ENCODE measurements around the gene PFKL.

The PFKL gene

DNA sequence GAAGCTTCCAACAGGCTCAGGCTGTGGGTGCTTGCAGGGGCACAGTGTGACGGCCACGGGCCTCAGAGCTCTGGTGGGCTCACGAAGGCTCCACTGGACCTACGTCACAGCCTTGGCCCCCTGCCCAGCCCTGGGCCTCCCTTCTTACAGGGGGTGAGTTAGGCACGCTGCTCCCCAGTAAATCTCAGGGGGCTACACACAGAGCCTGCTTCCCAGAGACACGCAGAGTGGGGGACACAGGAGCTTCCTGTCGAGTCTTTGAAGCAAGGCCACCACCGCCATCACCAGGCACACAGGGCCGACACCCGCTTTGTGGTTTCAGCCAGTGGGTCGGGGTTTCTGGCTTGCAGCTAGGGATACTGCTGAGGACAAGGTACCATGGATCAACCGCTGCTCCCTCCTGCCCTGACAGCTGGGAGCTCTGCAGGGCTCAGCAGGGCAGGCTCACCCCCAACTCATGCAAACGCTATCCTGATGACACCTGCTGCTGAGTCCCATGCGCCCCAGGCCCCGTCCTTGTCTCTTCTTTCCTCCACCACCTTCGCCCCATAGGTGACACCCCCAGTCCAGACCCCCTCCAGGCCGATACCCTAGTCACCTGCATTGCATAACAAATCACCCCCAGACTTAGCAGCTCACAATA lies 44.8 kb downstream of the PFKL start:
- TF ChIP-seq CTCF (IDR thresholded peaks at IDR 0.05; ENCODE audit: low read depth, low read length) = no peak
- no peak for DNase-seq (ENCODE audit: extremely low read depth, low read depth)

- no peak for TF ChIP-seq CTCF (IDR thresholded peaks at IDR 0.05; ENCODE audit: low read depth, low read length)
- DNase-seq (ENCODE audit: extremely low read depth, low read depth) = no peak
Measured at GRCh38 chr21:44345495-44345894, 45.6 kb downstream of the PFKL start.

DNA sequence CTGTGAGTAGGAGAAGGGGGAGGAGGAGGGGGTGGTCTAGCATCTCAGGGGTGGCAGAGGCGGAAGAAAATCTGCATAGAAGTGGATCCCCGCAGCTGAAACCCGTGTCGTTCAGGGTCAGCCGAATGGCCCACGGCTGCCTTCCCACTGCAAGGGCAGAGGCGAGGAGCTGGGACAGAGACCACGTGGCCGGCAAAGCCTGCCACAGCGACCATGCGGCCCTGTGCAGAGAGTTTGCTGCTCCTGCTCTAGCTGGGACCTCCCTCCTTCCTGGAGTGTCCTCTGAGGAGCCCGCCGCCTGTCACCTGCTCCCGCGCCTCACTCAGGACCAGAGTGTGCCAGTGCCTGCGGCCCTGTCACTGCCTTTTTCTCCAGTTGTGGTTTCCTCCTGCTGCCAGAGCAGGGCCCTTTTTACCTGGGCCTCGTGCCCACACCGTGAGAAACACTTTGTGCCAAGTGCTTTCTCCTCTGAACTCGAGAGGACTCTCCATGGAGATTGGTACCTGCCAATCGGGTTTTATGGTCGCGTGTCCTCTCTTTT lies 48.1 kb downstream of the PFKL start:
- no peak for DNase-seq (ENCODE audit: extremely low read depth, low read depth)
- no peak for TF ChIP-seq CTCF (IDR thresholded peaks at IDR 0.05; ENCODE audit: low read depth, low read length)

- DNase-seq (ENCODE audit: extremely low read depth, low read depth) = no peak
- TF ChIP-seq CTCF (IDR thresholded peaks at IDR 0.05; ENCODE audit: low read depth, low read length) = no peak
Measured at GRCh38 chr21:44348861-44349260, 49.0 kb downstream of the PFKL start.

DNA sequence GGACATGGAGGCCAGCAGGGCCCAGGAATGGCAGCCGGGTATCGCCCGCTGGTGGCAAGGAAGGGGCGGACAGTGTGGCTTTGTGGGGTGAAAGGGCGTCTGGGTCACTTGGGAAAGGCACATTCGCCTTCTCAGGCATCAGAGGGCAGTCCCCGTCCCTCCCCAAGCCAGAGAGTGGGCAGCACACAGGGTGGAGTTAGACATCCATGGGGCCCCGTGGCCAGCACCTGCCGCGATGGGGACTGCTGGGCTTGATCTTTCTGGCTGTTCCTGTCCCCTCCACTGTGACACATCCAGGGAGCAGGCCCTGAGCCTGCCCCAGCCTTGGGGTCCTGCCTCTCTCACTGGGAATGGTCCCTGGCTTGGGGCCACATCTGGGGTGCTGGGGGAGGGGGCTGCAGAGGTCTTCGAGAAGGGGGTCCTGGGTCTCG lies 49.6 kb downstream of the PFKL start:
- DNase-seq (ENCODE audit: extremely low read depth, low read depth) = no peak
- no peak for TF ChIP-seq CTCF (IDR thresholded peaks at IDR 0.05; ENCODE audit: low read depth, low read length)

GRCh38 chr21:44349847-44350772 lies 50.3 kb downstream of the PFKL start:
- no peak for DNase-seq (ENCODE audit: extremely low read depth, low read depth)
- TF ChIP-seq CTCF (IDR thresholded peaks at IDR 0.05; ENCODE audit: low read depth, low read length) = no peak

Measured in AG09319 (cell line).